ENCODE measurements around the gene LHPP.
"Not testable (repeated sequence)": the region's sequence is repeated elsewhere in the genome, so short reads cannot be mapped to it uniquely, and the experiment has no call there.

Gene LHPP

DNA sequence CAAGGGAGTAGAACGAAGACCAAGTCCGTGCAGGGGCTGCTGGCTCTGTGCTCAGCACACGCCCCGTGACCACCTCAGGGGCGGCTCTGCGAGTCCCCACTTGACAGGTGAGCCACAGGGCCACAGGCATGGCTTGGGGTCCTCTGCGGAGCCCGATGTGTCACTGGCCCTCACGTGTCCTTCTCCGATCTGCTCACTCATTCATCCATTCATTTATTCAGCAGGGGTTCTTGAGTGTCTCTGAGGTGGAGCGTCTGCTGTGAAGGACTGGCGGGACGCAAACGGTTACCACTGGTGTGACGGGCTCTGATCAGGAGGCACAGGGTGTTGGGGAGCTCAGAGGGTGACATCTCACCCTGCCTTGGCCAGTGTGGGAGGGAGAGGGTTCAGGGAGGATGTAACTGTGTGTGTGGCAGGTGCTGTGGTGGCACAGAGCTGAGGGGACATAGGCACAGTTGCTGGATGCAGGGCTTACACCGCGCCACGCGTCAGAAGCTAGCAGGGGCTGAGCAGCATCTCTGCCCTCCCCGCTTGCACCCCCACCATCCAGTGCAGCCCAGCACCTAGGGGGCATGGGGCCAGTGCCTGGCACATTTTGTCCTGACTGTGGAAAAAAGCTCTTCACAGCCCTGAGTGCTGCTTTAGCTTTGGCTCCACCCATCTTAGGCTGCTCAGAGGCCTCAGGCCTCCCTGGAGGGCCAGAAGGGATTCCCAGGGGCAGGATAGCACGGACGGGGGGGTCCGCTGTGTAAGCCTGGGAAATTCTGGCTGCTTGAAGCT is 116.8 kb downstream of the LHPP start:
- DNase-seq (ENCODE audit: low read depth, low spot score) = no peak
- ChIA-PET POLR2A (no interaction called here), CTCF (no interaction called here)
- no peak overlapping the region for H3K4me3 ChIP-seq (ENCODE audit: low read depth, low read length)
- TF ChIP-seq, protein P1, sequence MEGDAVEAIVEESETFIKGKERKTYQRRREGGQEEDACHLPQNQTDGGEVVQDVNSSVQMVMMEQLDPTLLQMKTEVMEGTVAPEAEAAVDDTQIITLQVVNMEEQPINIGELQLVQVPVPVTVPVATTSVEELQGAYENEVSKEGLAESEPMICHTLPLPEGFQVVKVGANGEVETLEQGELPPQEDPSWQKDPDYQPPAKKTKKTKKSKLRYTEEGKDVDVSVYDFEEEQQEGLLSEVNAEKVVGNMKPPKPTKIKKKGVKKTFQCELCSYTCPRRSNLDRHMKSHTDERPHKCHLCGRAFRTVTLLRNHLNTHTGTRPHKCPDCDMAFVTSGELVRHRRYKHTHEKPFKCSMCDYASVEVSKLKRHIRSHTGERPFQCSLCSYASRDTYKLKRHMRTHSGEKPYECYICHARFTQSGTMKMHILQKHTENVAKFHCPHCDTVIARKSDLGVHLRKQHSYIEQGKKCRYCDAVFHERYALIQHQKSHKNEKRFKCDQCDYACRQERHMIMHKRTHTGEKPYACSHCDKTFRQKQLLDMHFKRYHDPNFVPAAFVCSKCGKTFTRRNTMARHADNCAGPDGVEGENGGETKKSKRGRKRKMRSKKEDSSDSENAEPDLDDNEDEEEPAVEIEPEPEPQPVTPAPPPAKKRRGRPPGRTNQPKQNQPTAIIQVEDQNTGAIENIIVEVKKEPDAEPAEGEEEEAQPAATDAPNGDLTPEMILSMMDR (IDR thresholded peaks at IDR 0.05; ENCODE audit: insufficient read depth, low read length, missing control alignments) = no peak

DNA sequence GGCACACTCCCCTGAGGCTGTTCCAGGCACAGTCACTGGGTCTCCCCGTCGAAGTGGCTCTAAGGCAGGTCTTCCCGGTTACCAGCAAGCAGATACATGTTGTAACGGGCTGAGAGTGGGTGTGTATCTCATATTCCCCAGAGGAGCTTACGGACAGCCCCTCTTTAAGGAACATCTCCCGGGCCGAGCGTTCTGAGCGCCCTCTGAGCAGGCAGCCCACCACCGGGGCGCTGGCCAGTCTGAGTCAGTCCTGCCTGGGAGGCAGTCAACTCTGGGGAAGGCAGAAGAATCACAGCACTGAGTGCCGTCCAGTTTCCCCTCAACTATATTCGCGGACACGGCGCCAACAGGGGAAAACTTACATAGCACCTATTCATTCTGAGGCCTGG is 117.4 kb downstream of the LHPP start:
- no peak for DNase-seq (ENCODE audit: low read depth, low spot score)
- TF ChIP-seq, protein P1 (IDR thresholded peaks at IDR 0.05; ENCODE audit: insufficient read depth, low read length, missing control alignments) = no peak
- POLR2A ChIA-PET = no interaction called here
- CTCF ChIA-PET = no interaction called here
- no peak overlapping the region for H3K4me3 ChIP-seq (ENCODE audit: low read depth, low read length)

DNA sequence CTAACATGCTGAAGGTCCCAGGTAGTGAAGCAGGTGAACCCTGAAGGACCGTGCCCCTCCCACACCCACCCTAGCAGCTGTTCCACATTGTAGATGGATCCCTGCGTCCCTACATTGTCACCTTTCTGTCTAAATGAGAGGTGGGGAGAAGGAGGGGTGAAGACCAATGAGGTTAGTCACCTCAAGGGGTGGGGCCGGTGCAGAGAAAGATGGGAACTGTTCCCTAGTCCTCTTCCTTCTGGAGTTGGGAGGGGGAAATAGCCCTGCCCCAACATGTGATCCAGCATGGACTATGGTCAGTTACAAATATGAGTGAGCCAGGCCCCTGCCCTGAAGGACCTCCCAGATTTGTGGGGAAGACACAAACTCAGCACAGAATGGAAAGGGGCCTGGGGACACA is 124.5 kb downstream of the LHPP start:
- no peak for DNase-seq (ENCODE audit: low read depth, low spot score)
- ChIA-PET POLR2A (no interaction called here), CTCF (interaction anchor here (0.9 kb wide), 1 partner anchor 30 kb away, joined by 3 read pairs; no protein-coding TSS in a partner anchor)
- TF ChIP-seq, protein P1 (IDR thresholded peaks at IDR 0.05; ENCODE audit: insufficient read depth, low read length, missing control alignments) = no peak
- no peak overlapping the region for H3K4me3 ChIP-seq (ENCODE audit: low read depth, low read length)

DNA sequence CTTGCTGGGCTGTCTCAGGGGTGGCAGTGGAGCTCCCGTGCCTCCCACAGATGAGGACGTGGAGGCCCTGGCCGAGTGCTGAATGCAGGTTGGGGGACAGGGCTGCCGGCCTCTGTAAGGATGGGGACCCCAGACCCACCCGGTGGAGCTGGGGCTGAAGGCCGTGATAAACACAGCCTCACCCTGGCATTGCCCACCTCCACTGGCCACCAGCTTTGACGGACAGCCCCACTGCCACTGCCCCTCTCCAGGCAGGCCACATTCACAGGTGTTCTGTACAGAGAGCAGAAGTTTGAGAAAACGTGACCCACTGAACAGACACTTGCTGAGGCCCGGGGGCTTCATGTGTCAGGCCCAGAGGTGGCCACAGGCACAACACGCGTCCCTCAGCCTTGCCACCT is 126.2 kb downstream of the LHPP start:
- no peak overlapping the region for H3K4me3 ChIP-seq (ENCODE audit: low read depth, low read length)
- TF ChIP-seq, protein P1 (IDR thresholded peaks at IDR 0.05; ENCODE audit: insufficient read depth, low read length, missing control alignments) = no peak
- no peak for DNase-seq (ENCODE audit: low read depth, low spot score)
- ChIA-PET POLR2A (no interaction called here), CTCF (interaction anchor here (1.6 kb wide), 1 partner anchor 12 kb away, joined by 4 read pairs; no protein-coding TSS in a partner anchor)

DNA sequence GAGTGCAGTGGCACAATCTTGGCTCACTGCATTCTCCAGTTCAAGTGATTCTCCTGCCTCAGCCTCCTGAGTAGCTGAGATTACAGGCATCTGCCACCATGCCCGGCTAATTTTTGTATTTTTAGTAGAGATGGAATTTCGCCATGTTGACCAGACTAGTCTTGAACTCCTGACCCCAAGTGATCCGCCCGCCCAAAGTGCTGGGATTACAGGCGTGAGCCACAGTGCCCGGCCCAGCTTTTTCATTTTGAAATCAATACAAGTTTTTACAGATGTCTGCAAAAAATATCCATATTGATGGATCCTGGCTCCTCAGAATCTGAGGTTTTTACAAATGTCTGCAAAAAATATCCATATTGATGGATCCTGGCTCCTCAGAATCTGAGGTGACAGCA is 126.7 kb downstream of the LHPP start:
- H3K4me3 ChIP-seq (ENCODE audit: low read depth, low read length); DNase-seq (ENCODE audit: low read depth, low spot score); POLR2A ChIA-PET: not testable (repeated sequence)
- CTCF ChIA-PET = interaction anchor here (1.6 kb wide), 1 partner anchor 12 kb away, joined by 4 read pairs; no protein-coding TSS in a partner anchor

DNA sequence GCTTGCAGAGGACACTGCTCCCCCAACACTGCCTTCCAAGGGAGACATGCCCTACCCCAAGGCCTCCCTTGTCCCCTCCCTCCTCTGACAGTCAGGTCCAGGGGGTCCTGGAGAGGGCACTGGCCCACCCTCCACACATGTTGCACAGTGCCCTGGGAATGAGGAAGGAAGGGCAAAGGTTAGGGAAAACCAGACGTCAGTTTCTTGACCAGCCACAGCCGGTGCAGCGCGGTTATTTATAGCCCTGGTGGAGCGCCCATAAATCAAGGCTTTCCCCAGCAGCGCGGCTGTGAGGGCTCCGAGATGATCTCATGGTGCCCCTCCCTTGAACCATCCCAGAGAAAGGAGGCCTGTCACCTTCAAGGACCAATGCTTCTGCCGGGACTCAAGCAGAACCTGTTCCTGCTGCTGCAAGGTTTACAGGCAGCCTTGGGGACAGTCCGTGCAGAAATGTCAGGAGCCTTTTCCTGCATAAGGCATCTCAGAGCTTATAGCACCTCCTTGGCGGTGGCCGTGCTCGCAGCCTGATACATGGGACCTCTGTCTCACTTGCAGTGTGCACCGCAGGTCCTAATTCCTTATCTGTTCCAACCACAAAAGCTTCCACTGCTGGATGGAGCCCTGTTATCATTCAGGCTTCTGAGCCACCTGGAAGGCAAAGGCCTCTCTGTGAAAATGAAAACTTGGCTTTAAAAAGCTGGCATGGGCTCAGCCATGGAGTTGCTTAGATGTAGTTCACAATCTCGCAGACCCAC is 127.3 kb downstream of the LHPP start:
- TF ChIP-seq, protein P1 (IDR thresholded peaks at IDR 0.05; ENCODE audit: insufficient read depth, low read length, missing control alignments) = no peak
- ChIA-PET CTCF (interaction anchor here (1.6 kb wide), 1 partner anchor 13 kb away, joined by 4 read pairs; no protein-coding TSS in a partner anchor), POLR2A (no interaction called here)
- H3K4me3 ChIP-seq (ENCODE audit: low read depth, low read length) = no peak overlapping the region
- no peak for DNase-seq (ENCODE audit: low read depth, low spot score)
